Erythroblast (primary cell): ENCODE results near the gene COBL.

ENCODE experiments used
- GATA1 ChIP-seq: IDR thresholded peaks from 2 replicates; pipeline ENCODE4 v1.6.1; 2011; ENCODE audit warnings: low read depth, mild to moderate bottlenecking, control low read depth, low read length, moderate library complexity
- POLR2A ChIP-seq: IDR thresholded peaks from 2 replicates; pipeline ENCODE4 v1.6.1; 2011; ENCODE audit warnings: mild to moderate bottlenecking, low read length

GRCh38 chr7:51152706-51153200 is 163.9 kb downstream of the COBL start:
- TF ChIP-seq POLR2A (no peak), GATA1 (no peak)
